ENCODE measurements around the gene HP1BP3.

HP1BP3 gene

GRCh38 chr1:20715406-20715805, 71.7 kb downstream of the HP1BP3 start:
- H3K27ac ChIP-seq = no peak overlapping the region
- TF ChIP-seq CTCF (conservative IDR thresholded peaks at IDR 0.05) (no peak), ZFX (IDR thresholded peaks at IDR 0.05) (no peak)

- no peak overlapping the region for H3K27ac ChIP-seq
- TF ChIP-seq ZFX (IDR thresholded peaks at IDR 0.05) = no peak
- no peak for TF ChIP-seq CTCF (conservative IDR thresholded peaks at IDR 0.05)
Measured at GRCh38 chr1:20713440-20713839, 73.7 kb downstream of the HP1BP3 start.

GRCh38 chr1:20712215-20712577, 74.9 kb downstream of the HP1BP3 start:
- TF ChIP-seq CTCF (conservative IDR thresholded peaks at IDR 0.05) = no peak
- no peak for TF ChIP-seq ZFX (IDR thresholded peaks at IDR 0.05)
- H3K27ac ChIP-seq = no peak overlapping the region

- H3K27ac ChIP-seq = no peak overlapping the region
- TF ChIP-seq ZFX (IDR thresholded peaks at IDR 0.05) (no peak), CTCF (conservative IDR thresholded peaks at IDR 0.05) (no peak)
Measured at GRCh38 chr1:20711285-20712214, 75.6 kb downstream of the HP1BP3 start.

GRCh38 chr1:20710469-20711284, 76.4 kb downstream of the HP1BP3 start:
- TF ChIP-seq ZFX (IDR thresholded peaks at IDR 0.05) = no peak
- no peak for TF ChIP-seq CTCF (conservative IDR thresholded peaks at IDR 0.05)
- no peak overlapping the region for H3K27ac ChIP-seq

GRCh38 chr1:20709868-20710267, 77.2 kb downstream of the HP1BP3 start:
- H3K27ac ChIP-seq = no peak overlapping the region
- TF ChIP-seq CTCF (conservative IDR thresholded peaks at IDR 0.05) (no peak), ZFX (IDR thresholded peaks at IDR 0.05) (no peak)

GRCh38 chr1:20708891-20709290, 78.2 kb downstream of the HP1BP3 start:
- TF ChIP-seq ZFX (IDR thresholded peaks at IDR 0.05) (no peak), CTCF (conservative IDR thresholded peaks at IDR 0.05) (no peak)
- no peak overlapping the region for H3K27ac ChIP-seq
